T-helper 2 cell treated with Interferon-gamma antibody and Interleukin-4, amounts not matched to agents 5 μg/mL and 100 μg/mL, for 36 hours (primary cell): Measurements from ENCODE around the gene POLR2A.

ENCODE experiments used
- DNase-seq: peaks from one replicate; pipeline ENCODE4 v3.0.0; 2021; ENCODE audit warnings: low spot score
- H3K27ac Mint-ChIP-seq: one replicate; pipeline ENCODE4 v1.8.0; 2021; ENCODE audit warnings: mild to moderate bottlenecking, mixed read lengths
- H3K27me3 Mint-ChIP-seq: one replicate; pipeline ENCODE4 v1.8.0; 2021; ENCODE audit warnings: low read depth, mixed read lengths
- H3K36me3 Mint-ChIP-seq: one replicate; pipeline ENCODE4 v1.8.0; 2021; ENCODE audit warnings: low read depth, mixed read lengths
- H3K4me1 Mint-ChIP-seq: one replicate; pipeline ENCODE4 v1.8.0; 2021; ENCODE audit warnings: low read depth, mixed read lengths
- H3K4me3 Mint-ChIP-seq: one replicate; pipeline ENCODE4 v1.8.0; 2022; ENCODE audit warnings: mild to moderate bottlenecking, moderate library complexity, mixed read lengths
- H3K9me3 Mint-ChIP-seq: one replicate; pipeline ENCODE4 v1.8.0; 2021; ENCODE audit warnings: mixed read lengths

POLR2A gene

DNA sequence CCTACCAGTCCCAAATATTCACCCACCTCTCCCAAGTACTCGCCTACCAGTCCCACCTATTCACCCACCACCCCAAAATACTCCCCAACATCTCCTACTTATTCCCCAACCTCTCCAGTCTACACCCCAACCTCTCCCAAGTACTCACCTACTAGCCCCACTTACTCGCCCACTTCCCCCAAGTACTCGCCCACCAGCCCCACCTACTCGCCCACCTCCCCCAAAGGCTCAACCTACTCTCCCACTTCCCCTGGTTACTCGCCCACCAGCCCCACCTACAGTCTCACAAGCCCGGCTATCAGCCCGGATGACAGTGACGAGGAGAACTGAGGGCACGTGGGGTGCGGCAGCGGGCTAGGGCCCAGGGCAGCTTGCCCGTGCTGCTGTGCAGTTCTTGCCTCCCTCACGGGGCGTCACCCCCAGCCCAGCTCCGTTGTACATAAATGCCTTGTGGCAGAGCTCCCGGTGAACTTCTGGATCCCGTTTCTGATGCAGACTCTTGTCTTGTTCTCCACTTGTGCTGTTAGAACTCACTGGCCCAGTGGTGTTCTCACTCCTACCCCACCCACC lies 29.8 kb downstream of the POLR2A start:
- H3K27ac Mint-ChIP-seq: no peak overlapping the region
- no peak for DNase-seq
- no peaks in the 10 kb centered on the region for H3K27me3 Mint-ChIP-seq
- H3K4me1 Mint-ChIP-seq: no peaks in the 10 kb centered on the region
- no peaks in the 10 kb centered on the region for H3K9me3 Mint-ChIP-seq
- no peak overlapping the region for H3K4me3 Mint-ChIP-seq
- peaks cover 50% of the 10 kb centered on the region for H3K36me3 Mint-ChIP-seq

DNA sequence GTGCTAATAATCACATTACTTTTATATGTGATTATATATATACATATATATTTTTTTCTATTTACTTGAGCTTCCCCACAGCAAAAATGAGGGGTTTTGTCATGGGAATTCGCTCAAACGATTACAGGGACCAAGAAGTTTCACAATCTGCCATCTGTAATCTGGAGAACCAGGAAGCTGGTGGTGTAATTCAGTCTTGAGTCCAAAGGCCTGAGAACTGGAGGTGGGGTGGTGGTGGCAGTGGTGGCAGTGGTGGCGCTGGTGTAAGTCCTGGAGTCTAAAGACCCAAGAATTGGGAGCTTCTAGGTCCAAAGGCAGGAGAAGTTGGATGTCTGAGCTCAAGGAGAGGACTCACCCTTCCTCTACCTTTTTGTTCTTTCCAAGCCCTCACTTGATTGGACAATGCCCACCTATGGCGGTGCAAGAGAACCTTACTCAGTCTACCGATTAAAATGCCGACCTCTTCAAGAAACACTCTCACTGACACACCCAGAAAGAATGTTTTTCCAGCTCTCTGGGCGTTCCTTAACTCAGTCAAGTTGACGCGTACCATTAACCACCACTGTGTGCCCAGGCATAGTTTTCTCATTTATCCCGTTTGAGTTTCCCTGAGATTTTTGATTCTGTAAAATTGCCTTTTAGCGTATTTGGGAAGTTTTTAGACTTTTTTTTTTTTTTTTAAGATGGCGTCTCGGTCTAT lies 31.9 kb downstream of the POLR2A start:
- no peak overlapping the region for H3K27ac Mint-ChIP-seq
- no peaks in the 10 kb centered on the region for H3K4me1 Mint-ChIP-seq

DNA sequence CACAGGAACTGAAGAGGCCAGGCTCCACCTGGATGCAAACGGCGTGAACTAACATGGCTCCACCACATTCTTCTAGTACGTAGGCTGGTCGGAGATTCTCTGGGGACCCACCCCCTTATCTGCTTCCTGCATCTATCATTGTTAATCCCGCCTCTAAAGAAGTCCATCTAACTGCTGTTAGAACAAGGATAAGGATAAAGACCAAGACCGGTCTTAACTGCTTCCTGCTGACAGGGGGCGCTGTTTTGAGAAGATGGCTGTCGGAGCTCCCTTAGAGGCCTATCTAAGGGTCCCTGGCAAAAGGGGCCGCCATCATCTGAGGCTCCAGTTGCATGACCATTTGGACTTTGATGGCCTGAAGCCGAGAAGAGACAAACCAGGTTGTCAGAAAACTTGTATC lies 38.9 kb downstream of the POLR2A start:
- no peak overlapping the region for H3K4me3 Mint-ChIP-seq
- H3K4me1 Mint-ChIP-seq: peaks cover 4% of the 10 kb centered on the region
- no peak overlapping the region for H3K27ac Mint-ChIP-seq
- H3K36me3 Mint-ChIP-seq: no peaks in the 10 kb centered on the region
- H3K9me3 Mint-ChIP-seq: peaks cover 8% of the 10 kb centered on the region
- H3K27me3 Mint-ChIP-seq: no peaks in the 10 kb centered on the region
- peak; percentile 23 for DNase-seq

More for the DNA sequence above, 31.9 kb downstream of the POLR2A start:
- DNase-seq: no peak
- Mint-ChIP-seq H3K4me3 (no peak overlapping the region), H3K36me3 (peaks cover 34% of the 10 kb centered on the region), H3K9me3 (no peaks in the 10 kb centered on the region), H3K27me3 (no peaks in the 10 kb centered on the region)

DNA sequence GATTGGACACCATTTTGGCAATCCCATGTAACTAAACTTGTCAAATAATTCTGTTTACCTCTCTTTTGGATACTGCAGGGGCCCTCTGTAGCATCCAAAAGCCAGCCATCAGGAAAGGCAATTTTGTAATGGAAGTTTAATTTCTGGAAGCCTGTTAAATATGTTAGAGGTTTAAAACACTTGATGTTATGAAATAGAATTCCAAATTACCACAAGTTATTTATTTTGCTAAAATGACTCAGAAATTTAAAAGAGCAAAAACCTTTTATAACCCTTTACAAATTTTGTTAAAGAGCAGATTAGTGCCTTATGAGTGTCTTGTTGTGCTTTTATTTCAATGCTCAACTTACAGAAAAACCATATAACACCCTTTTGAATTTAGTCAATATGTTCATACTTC lies 44.7 kb downstream of the POLR2A start:
- no peaks in the 10 kb centered on the region for H3K27me3 Mint-ChIP-seq
- no peak overlapping the region for H3K4me3 Mint-ChIP-seq
- DNase-seq: no peak
- H3K36me3 Mint-ChIP-seq: no peaks in the 10 kb centered on the region
- peaks cover 18% of the 10 kb centered on the region for H3K9me3 Mint-ChIP-seq
- H3K4me1 Mint-ChIP-seq: no peaks in the 10 kb centered on the region
- H3K27ac Mint-ChIP-seq: no peak overlapping the region

DNA sequence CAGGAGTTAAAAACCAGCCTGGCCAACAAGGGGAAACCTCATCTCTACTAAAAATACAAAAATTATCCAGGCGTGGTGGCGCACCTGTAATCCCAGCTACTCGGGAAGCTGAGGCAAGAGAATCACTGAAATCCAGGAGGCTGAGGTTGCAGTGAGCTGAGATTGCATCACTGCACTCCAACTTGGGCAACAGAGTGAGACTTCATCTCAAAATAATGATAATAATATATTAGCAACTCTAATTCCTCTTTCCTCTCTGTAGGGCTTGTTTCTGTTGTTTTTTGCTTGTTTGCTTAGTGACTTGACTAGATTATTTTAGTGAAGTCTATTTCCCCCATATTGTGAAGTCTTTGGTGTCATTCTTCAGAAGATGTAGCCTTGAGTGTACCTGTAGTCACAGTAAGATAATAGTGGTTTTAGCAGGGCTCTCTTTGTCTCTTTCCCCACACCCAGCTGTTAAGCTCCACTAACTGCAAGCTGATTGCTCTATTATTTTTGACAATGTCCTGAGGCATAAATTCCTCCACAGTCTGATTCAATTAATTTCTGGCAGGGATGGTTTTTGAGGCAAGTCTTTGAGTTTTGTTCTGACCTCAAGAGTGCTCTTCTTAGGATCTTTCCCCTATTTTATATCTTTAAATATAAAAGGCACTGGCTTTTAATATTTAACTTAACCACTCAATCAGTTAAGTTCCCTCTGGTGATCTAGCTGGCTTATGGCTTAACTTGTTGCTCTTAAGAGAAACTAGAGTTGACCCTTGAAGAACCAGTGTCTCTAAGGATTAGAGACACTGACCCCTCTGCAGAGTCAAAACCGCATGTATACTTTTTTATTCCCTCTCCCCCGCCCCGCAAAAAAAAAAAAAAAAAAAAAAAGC lies 46.1 kb downstream of the POLR2A start:
- H3K4me3 Mint-ChIP-seq: no peak overlapping the region
- DNase-seq: no peak
- H3K27me3 Mint-ChIP-seq: peaks cover 5% of the 10 kb centered on the region
- no peaks in the 10 kb centered on the region for H3K36me3 Mint-ChIP-seq
- H3K9me3 Mint-ChIP-seq: peaks cover 18% of the 10 kb centered on the region
- H3K27ac Mint-ChIP-seq: no peak overlapping the region
- H3K4me1 Mint-ChIP-seq: no peaks in the 10 kb centered on the region

DNA sequence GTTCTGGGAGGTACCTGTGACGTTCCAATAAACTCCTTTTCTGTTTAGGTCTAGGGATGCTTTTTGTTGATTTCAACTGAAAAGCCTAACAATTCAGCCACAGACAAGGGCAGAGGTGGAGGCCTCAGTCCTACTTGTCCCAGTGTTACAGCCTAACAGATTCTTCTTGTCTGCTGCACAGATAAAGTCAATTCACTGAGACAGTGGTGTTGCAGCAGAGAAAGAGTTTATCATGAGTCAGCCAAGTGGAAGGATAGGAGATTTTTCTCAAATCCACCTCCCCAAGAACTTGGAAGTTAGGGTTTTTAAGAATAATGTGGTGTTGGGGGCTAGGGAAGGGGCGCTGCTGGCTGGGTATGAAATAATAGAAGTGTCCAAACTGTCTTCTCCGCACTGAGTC lies 53.9 kb downstream of the POLR2A start:
- H3K36me3 Mint-ChIP-seq: no peaks in the 10 kb centered on the region
- no peak for DNase-seq
- no peak overlapping the region for H3K27ac Mint-ChIP-seq
- H3K4me1 Mint-ChIP-seq: no peaks in the 10 kb centered on the region
- peaks cover 13% of the 10 kb centered on the region for H3K9me3 Mint-ChIP-seq
- H3K4me3 Mint-ChIP-seq: no peak overlapping the region
- peaks cover 5% of the 10 kb centered on the region for H3K27me3 Mint-ChIP-seq

DNA sequence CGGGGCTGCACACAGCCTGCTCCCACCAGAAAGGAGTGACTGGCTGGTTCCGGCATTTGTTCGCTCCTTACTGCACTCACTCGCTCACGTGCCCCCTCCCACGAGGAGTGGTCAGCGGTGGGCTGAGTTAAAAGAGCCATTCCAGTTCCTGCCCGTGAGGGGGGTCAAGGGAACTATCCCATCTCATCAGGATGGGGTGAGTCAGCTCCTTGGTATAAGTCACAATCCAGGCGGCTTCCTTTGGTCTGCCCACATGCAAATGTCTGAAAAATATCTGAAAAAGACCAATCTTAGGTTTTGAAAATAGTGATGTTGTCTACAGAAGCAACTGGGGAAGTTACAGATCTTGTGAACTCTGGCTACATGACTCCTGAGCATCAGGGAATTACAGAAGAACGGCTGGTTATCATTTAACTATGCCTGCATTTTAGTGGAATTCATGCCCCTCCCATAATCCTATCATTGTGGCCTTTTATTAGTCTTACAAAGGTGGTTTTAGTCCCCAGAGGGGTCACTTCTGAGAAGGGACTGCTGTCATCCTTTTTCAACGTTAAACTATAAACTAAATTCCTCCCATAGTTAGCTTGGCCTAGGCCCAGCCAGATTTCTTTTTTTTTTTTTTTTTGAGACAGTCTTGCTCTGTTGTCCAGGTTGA lies 54.9 kb downstream of the POLR2A start:
- DNase-seq: no peak
- Mint-ChIP-seq H3K4me3 (no peak overlapping the region), H3K9me3 (peaks cover 13% of the 10 kb centered on the region), H3K4me1 (no peaks in the 10 kb centered on the region), H3K27ac (no peak overlapping the region), H3K27me3 (peaks cover 10% of the 10 kb centered on the region), H3K36me3 (no peaks in the 10 kb centered on the region)

DNA sequence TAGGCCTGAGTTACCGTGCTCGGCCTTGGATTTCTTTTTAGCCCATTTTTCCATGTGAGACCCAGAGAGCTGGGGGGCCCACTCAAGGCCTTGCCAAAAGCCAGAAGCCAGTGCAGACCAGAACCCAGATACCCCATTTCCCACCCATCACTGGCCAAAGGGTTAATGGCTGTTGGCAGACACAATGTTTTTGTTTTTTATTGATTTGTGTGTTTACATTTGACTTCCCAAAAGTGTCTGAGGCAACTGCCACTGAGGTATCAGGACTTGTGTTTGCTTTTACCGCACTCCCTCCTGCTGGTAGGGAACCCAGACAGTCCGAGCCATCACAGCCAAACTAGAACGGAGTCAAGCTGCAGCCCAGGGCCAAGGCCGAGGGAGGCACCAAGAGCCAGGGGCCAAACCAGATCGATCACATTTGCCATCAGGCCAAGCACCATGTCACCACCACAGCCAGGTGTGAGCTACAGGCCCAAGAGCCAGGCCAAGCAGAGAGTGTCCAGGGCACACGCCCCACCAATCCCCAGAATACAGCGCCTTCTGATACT lies 57.0 kb downstream of the POLR2A start:
- Mint-ChIP-seq H3K27ac (no peak overlapping the region), H3K4me1 (no peaks in the 10 kb centered on the region)

DNA sequence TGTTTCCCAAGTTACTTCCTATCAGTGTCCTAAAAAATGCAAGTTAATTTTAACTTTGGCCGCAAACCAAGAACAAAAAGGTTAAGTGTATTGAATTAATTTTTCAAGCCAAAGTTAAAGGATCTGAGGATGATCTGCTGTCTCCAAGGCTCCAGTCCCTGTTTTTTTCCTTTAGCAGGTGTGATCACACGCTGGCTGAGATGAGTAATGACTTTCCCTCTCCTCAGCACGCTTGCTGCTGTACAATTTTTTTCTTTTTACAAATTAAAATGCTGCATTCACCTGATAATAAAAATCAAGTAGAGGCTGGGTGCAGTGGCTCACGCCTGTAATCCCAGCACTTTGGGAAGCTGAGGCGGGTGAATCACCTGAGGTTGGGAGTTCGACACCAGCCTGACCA lies 60.7 kb downstream of the POLR2A start:
- peaks cover 2% of the 10 kb centered on the region for H3K36me3 Mint-ChIP-seq
- peaks cover 11% of the 10 kb centered on the region for H3K4me1 Mint-ChIP-seq
- H3K9me3 Mint-ChIP-seq: no peaks in the 10 kb centered on the region
- H3K27ac Mint-ChIP-seq: no peak overlapping the region
- H3K27me3 Mint-ChIP-seq: peaks cover 5% of the 10 kb centered on the region
- DNase-seq: no peak
- no peak overlapping the region for H3K4me3 Mint-ChIP-seq

More for the DNA sequence above, 57.0 kb downstream of the POLR2A start:
- no peaks in the 10 kb centered on the region for H3K36me3 Mint-ChIP-seq
- DNase-seq: no peak
- H3K9me3 Mint-ChIP-seq: peaks cover 13% of the 10 kb centered on the region
- no peak overlapping the region for H3K4me3 Mint-ChIP-seq
- peaks cover 5% of the 10 kb centered on the region for H3K27me3 Mint-ChIP-seq

DNA sequence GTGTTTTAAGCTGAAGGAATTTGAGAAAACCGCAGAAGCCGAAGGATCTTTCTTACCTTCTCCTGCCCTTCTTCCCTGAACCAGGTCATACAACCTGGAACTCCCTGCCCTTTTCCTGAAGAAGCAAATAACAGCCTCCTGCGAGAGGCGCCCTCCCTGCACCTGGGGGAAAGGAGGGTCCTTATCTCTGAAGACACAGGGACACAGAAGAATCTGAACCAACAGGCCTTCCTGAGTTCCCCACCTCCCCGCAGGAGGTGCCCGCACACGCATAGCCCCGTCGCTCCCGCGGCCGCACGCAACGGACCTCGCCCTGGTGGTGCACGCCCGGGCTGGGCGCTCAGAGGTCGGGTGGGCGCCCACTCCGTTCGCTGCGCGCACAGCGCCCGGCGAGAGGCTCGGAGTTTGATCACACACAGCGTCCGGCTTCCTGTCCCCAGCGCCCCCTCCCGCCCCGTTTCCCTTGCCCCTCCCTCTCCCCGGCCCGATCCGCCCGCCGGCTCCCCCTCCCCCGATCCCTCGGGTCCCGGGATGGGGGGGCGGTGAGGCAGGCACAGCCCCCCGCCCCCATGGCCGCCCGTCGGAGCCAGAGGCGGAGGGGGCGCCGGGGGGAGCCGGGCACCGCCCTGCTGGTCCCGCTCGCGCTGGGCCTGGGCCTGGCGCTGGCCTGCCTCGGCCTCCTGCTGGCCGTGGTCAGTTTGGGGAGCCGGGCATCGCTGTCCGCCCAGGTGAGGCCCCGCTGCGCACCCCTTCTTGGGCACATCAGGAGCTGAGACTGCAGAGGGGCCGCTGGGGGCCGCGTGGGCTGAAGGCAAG lies 64.6 kb downstream of the POLR2A start, which contains the start of gene TNFSF12:
Gene TNFSF12, plus strand, starts transcription at position 474 of the 816 bp plus-strand sequence. Its CDS starts 96 bp downstream, at position 570.
- peak within 1 kb of the TSS; percentile 80 for H3K27ac Mint-ChIP-seq
- H3K4me3 Mint-ChIP-seq: peak within 1 kb of the TSS; percentile 91
- no peaks in the 10 kb centered on the region for H3K9me3 Mint-ChIP-seq
- H3K36me3 Mint-ChIP-seq: peaks cover 24% of the 10 kb centered on the region
- peaks cover 41% of the 10 kb centered on the region for H3K4me1 Mint-ChIP-seq
- no peaks in the 10 kb centered on the region for H3K27me3 Mint-ChIP-seq
- peak; percentile 59 for DNase-seq
